ENCODE results near the gene CFAP46.

Gene CFAP46

DNA sequence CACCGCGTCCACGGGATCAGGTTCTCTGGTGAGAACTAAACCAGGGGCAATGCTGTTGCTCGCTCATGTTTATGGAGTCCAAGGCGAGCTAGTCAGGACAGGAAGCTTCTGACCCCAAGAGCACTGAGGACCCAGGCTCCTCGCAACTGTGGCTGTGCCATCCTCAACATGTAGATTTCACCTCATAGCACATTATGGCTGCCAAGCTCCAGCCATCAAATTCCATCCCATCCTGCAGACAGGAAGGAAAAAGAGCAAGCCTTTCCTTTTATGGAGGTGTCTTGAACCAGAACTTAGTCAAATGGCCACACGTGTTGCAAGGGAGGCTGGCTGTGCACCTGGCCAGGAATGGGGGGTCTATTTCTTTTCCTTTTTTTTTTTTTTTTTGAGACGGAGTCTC lies 140.3 kb downstream of the CFAP46 start:
- Histone ChIP-seq H2BK120ac (ENCODE audit: low read depth, low read length) (no peak overlapping the region), H3K36me3 (replicated peaks in 1 of 2; ENCODE audit: control insufficient read depth in 2 of 2, insufficient read depth in 2 of 2, low read length in 2 of 2) (no peaks in the 10 kb centered on the region), H3K9ac (ENCODE audit: low read depth, low read length, poor library complexity) (no peak overlapping the region), H4K91ac (ENCODE audit: low read depth, low read length, poor library complexity) (no peak overlapping the region), H3K27ac (replicated peaks; ENCODE audit: low read length) (no peak overlapping the region), H4K8ac (ENCODE audit: low read depth, low read length) (no peak overlapping the region), H3K23ac (ENCODE audit: low read depth, low read length, poor library complexity) (no peak overlapping the region), H3K79me1 (ENCODE audit: low read depth, low read length) (no peaks in the 10 kb centered on the region), H3K18ac (ENCODE audit: low read length) (no peak overlapping the region), H3K27me3 (ENCODE audit: control insufficient read depth in 3 of 3, insufficient read depth in 3 of 3, low read depth in 1 of 3, low read length in 3 of 3) (peaks cover 0 to 5% (median 0%) of the 10 kb centered on the region in 3 experiments), H2BK5ac (ENCODE audit: low read length) (no peak overlapping the region), H3K4ac (ENCODE audit: low read length) (no peak overlapping the region), H2BK15ac (ENCODE audit: low read length) (no peak overlapping the region), H2AK5ac (ENCODE audit: low read depth, low read length) (no peak overlapping the region), H2AFZ (ENCODE audit: low read length) (no peak overlapping the region), H2BK12ac (ENCODE audit: low read length) (no peak overlapping the region), H3K4me1 (ENCODE audit: control insufficient read depth in 2 of 2, insufficient read depth in 1 of 2, low read depth in 1 of 2, low read length in 2 of 2) (no peaks in the 10 kb centered on the region), H3K4me2 (ENCODE audit: insufficient read depth, low read length, poor library complexity, severe bottlenecking) (no peak overlapping the region), H3K4me3 (ENCODE audit: low read length in 2 of 2) (no peak overlapping the region), H3K14ac (ENCODE audit: low read length) (no peak overlapping the region), H3K9me3 (replicated peaks in 1 of 2; ENCODE audit: control insufficient read depth in 2 of 2, insufficient read depth in 1 of 2, low read depth in 1 of 2, low read length in 2 of 2) (peaks cover 7% of the 10 kb centered on the region in 2 donors)
- WGBS, 2 donors (ENCODE audit: extremely low coverage in 2 of 2, insufficient read length in 2 of 2, insufficient replicate concordance in 1 of 2), result no CpG with 5 or more reads among the region's 8 CpGs
- DNase-seq (ENCODE audit: low spot score), result no peak

DNA sequence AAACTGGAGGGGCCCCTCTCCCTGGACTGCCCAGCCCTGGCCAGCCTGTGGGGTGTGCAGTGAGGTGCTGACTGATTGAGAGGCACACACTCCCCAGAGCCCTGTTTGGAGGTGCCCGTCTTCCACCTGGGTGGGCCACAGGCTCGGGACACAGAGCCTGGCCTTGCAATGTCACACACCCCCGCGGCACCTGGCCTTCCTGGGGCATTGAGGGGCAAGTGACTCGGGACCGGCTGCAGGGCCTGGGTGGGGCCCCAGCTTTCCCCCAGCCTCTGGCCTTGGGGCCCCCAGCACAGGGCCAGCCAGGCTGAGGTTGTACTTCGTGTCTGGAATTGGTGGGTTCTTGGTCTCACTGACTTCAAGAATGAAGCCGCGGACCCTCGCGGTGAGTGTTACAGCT lies 142.5 kb downstream of the CFAP46 start:
- Histone ChIP-seq H2BK5ac (ENCODE audit: low read length) (no peak overlapping the region), H2BK15ac (ENCODE audit: low read length) (no peak overlapping the region), H3K9ac (ENCODE audit: low read depth, low read length, poor library complexity) (no peak overlapping the region), H3K4me3 (ENCODE audit: low read length in 2 of 2) (no peak overlapping the region), H3K4me2 (ENCODE audit: insufficient read depth, low read length, poor library complexity, severe bottlenecking) (no peak overlapping the region), H3K27me3 (ENCODE audit: control insufficient read depth in 3 of 3, insufficient read depth in 3 of 3, low read depth in 1 of 3, low read length in 3 of 3) (peaks cover 0 to 17% (median 0%) of the 10 kb centered on the region in 3 experiments), H3K14ac (ENCODE audit: low read length) (no peak overlapping the region), H3K79me1 (ENCODE audit: low read depth, low read length) (no peaks in the 10 kb centered on the region), H3K18ac (ENCODE audit: low read length) (no peak overlapping the region), H3K27ac (replicated peaks; ENCODE audit: low read length) (no peak overlapping the region), H3K9me3 (replicated peaks in 1 of 2; ENCODE audit: control insufficient read depth in 2 of 2, insufficient read depth in 1 of 2, low read depth in 1 of 2, low read length in 2 of 2) (peaks cover 7% of the 10 kb centered on the region in 2 donors), H2BK120ac (ENCODE audit: low read depth, low read length) (no peak overlapping the region), H2AFZ (ENCODE audit: low read length) (no peak overlapping the region), H4K8ac (ENCODE audit: low read depth, low read length) (no peak overlapping the region), H2BK12ac (ENCODE audit: low read length) (no peak overlapping the region), H4K91ac (ENCODE audit: low read depth, low read length, poor library complexity) (no peak overlapping the region), H3K36me3 (replicated peaks in 1 of 2; ENCODE audit: control insufficient read depth in 2 of 2, insufficient read depth in 2 of 2, low read length in 2 of 2) (no peaks in the 10 kb centered on the region), H2AK5ac (ENCODE audit: low read depth, low read length) (no peak overlapping the region), H3K23ac (ENCODE audit: low read depth, low read length, poor library complexity) (no peak overlapping the region), H3K4ac (ENCODE audit: low read length) (no peak overlapping the region), H3K4me1 (ENCODE audit: control insufficient read depth in 2 of 2, insufficient read depth in 1 of 2, low read depth in 1 of 2, low read length in 2 of 2) (no peaks in the 10 kb centered on the region)
- DNase-seq (ENCODE audit: low spot score), result no peak
- WGBS, 2 donors (ENCODE audit: extremely low coverage in 2 of 2, insufficient read length in 2 of 2, insufficient replicate concordance in 1 of 2), result no CpG with 5 or more reads among the region's 11 CpGs

DNA sequence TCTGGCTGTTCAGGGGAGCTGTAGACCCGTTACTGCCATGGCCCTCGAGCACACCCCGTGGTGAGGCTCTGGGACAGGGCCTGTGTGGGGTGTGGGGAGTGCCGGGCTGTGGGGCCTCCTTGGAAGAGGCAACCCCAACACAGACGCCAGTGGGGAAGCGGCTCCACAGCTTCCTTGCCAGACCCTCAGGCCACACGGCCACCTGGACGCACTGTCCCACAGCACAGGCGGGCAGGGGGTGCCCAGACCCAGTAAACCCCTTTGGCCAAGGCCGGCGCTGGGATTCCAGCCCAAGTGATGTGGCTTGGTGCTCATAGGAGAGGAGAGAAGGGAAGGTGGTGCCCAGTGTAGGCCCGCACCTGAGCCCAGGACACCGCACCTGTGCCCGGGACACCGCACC lies 143.5 kb downstream of the CFAP46 start:
- no peak overlapping the region for H3K9ac ChIP-seq (ENCODE audit: low read depth, low read length, poor library complexity)
- no peak overlapping the region for H3K18ac ChIP-seq (ENCODE audit: low read length)
- H2AFZ ChIP-seq (ENCODE audit: low read length), result no peak overlapping the region
- no peak overlapping the region for H4K91ac ChIP-seq (ENCODE audit: low read depth, low read length, poor library complexity)
- no peak overlapping the region for H2BK15ac ChIP-seq (ENCODE audit: low read length)
- no peak overlapping the region for H4K8ac ChIP-seq (ENCODE audit: low read depth, low read length)
- WGBS, 2 donors (ENCODE audit: extremely low coverage in 2 of 2, insufficient read length in 2 of 2, insufficient replicate concordance in 1 of 2), result no CpG with 5 or more reads among the region's 15 CpGs
- no peak overlapping the region for H2BK5ac ChIP-seq (ENCODE audit: low read length)
- no peak overlapping the region for H2BK12ac ChIP-seq (ENCODE audit: low read length)
- H3K23ac ChIP-seq (ENCODE audit: low read depth, low read length, poor library complexity), result no peak overlapping the region
- peaks cover 7% of the 10 kb centered on the region in 2 donors for H3K9me3 ChIP-seq (replicated peaks in 1 of 2; ENCODE audit: control insufficient read depth in 2 of 2, insufficient read depth in 1 of 2, low read depth in 1 of 2, low read length in 2 of 2)
- no peak overlapping the region for H2BK120ac ChIP-seq (ENCODE audit: low read depth, low read length)
- H3K4me2 ChIP-seq (ENCODE audit: insufficient read depth, low read length, poor library complexity, severe bottlenecking), result no peak overlapping the region
- peak overlapping the region; percentile 37 for H2AK5ac ChIP-seq (ENCODE audit: low read depth, low read length)
- H3K27me3 ChIP-seq (ENCODE audit: control insufficient read depth in 3 of 3, insufficient read depth in 3 of 3, low read depth in 1 of 3, low read length in 3 of 3), result peaks cover 0 to 17% (median 0%) of the 10 kb centered on the region in 3 experiments
- no peak for DNase-seq (ENCODE audit: low spot score)
- no peaks in the 10 kb centered on the region for H3K36me3 ChIP-seq (replicated peaks in 1 of 2; ENCODE audit: control insufficient read depth in 2 of 2, insufficient read depth in 2 of 2, low read length in 2 of 2)
- no peak overlapping the region for H3K4ac ChIP-seq (ENCODE audit: low read length)
- no peaks in the 10 kb centered on the region for H3K4me1 ChIP-seq (ENCODE audit: control insufficient read depth in 2 of 2, insufficient read depth in 1 of 2, low read depth in 1 of 2, low read length in 2 of 2)
- H3K14ac ChIP-seq (ENCODE audit: low read length), result no peak overlapping the region
- H3K4me3 ChIP-seq (ENCODE audit: low read length in 2 of 2), result no peak overlapping the region
- H3K79me1 ChIP-seq (ENCODE audit: low read depth, low read length), result peaks cover 2% of the 10 kb centered on the region
- H3K27ac ChIP-seq (replicated peaks; ENCODE audit: low read length), result no peak overlapping the region

DNA sequence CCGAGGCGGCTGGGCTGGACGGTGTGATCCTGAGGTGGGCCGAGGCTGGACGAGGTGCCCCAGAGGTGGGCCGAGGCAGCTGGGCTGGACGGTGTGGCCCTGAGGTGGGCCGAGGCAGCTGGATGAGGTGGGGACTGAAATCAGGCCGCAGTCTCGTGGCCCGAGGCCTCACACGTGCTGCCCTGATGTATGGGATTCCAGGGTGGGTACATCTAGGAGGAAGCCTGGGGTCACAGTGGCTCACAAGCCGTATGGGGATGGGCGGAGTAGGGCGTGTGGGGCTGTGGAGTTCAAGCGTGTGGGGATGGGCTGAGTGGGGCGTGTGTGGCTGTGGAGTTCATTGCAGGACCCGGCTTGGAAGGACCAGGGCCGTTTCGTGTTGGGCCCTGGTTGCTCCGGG lies 144.0 kb downstream of the CFAP46 start:
- WGBS, 2 donors (ENCODE audit: extremely low coverage in 2 of 2, insufficient read length in 2 of 2, insufficient replicate concordance in 1 of 2), result no CpG with 5 or more reads among the region's 21 CpGs
- H3K27ac ChIP-seq (replicated peaks; ENCODE audit: low read length), result no peak overlapping the region
- peak overlapping the region; percentile 60 for H3K9ac ChIP-seq (ENCODE audit: low read depth, low read length, poor library complexity)
- H3K4ac ChIP-seq (ENCODE audit: low read length), result peak overlapping the region; percentile 93
- H4K8ac ChIP-seq (ENCODE audit: low read depth, low read length), result no peak overlapping the region
- peak overlapping the region; percentile 85 for H3K23ac ChIP-seq (ENCODE audit: low read depth, low read length, poor library complexity)
- H3K14ac ChIP-seq (ENCODE audit: low read length), result peak overlapping the region; percentile 99
- H2AK5ac ChIP-seq (ENCODE audit: low read depth, low read length), result peak overlapping the region; percentile 94
- no peak overlapping the region for H2AFZ ChIP-seq (ENCODE audit: low read length)
- peaks cover 7% of the 10 kb centered on the region in 2 donors for H3K9me3 ChIP-seq (replicated peaks in 1 of 2; ENCODE audit: control insufficient read depth in 2 of 2, insufficient read depth in 1 of 2, low read depth in 1 of 2, low read length in 2 of 2)
- H3K4me3 ChIP-seq (ENCODE audit: low read length in 2 of 2), result no peak overlapping the region
- H2BK5ac ChIP-seq (ENCODE audit: low read length), result peak overlapping the region; percentile 90
- peak overlapping the region; percentile 84 for H2BK12ac ChIP-seq (ENCODE audit: low read length)
- H2BK120ac ChIP-seq (ENCODE audit: low read depth, low read length), result peak overlapping the region; percentile 91
- peak overlapping the region; percentile 91 for H3K18ac ChIP-seq (ENCODE audit: low read length)
- no peak overlapping the region for H3K4me2 ChIP-seq (ENCODE audit: insufficient read depth, low read length, poor library complexity, severe bottlenecking)
- no peak overlapping the region for H4K91ac ChIP-seq (ENCODE audit: low read depth, low read length, poor library complexity)
- H3K79me1 ChIP-seq (ENCODE audit: low read depth, low read length), result peaks cover 2% of the 10 kb centered on the region
- no peaks in the 10 kb centered on the region for H3K4me1 ChIP-seq (ENCODE audit: control insufficient read depth in 2 of 2, insufficient read depth in 1 of 2, low read depth in 1 of 2, low read length in 2 of 2)
- H2BK15ac ChIP-seq (ENCODE audit: low read length), result peak overlapping the region; percentile 58
- DNase-seq (ENCODE audit: low spot score), result no peak
- H3K27me3 ChIP-seq (ENCODE audit: control insufficient read depth in 3 of 3, insufficient read depth in 3 of 3, low read depth in 1 of 3, low read length in 3 of 3), result peaks cover 0 to 17% (median 0%) of the 10 kb centered on the region in 3 experiments
- H3K36me3 ChIP-seq (replicated peaks in 1 of 2; ENCODE audit: control insufficient read depth in 2 of 2, insufficient read depth in 2 of 2, low read length in 2 of 2), result no peaks in the 10 kb centered on the region

Measured in neuronal stem cell (in vitro differentiated cells).